Stimulated activated CD8-positive, alpha-beta memory T cell treated with anti-CD3 and anti-CD28 coated beads, Interleukin-7, amount 100 ng/mL, for 4 hours (primary cell): Measurements from ENCODE around the gene KCNK18.
"Not testable (repeated sequence)": the region's sequence is repeated elsewhere in the genome, so short reads cannot be mapped to it uniquely, and the experiment has no call there.

Source experiments
- DNase-seq, 2 donors: peaks; one replicate each; pipeline ENCODE4 v3.0.0-alpha.2; 2020; ENCODE audit warnings: low read depth in 2 of 2

KCNK18 gene

GRCh38 chr10:117221156-117221711 lies 23.9 kb downstream of the KCNK18 start:
- no peak for DNase-seq

GRCh38 chr10:117222552-117222951 lies 25.3 kb downstream of the KCNK18 start:
- DNase-seq = no peak

- DNase-seq = no peak
Observed at GRCh38 chr10:117222976-117223692, 25.8 kb downstream of the KCNK18 start.

- no peak for DNase-seq
Observed at GRCh38 chr10:117223693-117224430, 26.6 kb downstream of the KCNK18 start.

- DNase-seq = no peak
Observed at GRCh38 chr10:117224881-117225280, 27.6 kb downstream of the KCNK18 start.

DNA sequence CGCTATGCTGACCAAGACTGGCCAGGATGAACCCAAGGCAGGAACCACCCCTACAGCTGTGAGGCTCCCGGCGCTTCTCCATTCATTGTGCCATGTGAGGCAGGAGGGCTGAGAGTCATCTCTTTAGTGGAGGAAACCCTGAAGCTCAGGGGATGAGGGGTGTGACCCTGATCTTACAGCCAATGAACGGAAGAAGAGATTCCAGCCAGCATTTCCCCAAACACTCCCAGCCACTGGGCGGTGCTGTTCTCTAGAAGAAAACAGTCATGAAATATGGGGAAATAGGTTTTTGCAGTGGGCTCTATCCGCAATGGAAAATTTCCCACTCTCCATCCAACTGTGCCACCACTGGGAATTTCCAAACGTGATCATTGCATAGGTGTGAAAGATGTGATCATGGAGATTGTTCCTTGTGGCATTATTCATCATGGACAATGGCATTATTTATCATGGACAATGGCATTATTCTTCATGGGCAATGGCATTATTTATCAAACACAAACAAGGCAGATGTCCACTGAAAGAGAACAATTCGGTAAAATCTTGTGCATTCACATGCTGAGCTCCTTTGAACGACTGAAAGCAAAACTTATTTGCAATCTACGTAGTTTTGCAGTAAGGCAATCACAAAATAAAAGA lies 29.6 kb downstream of the KCNK18 start:
- no peak for DNase-seq

DNA sequence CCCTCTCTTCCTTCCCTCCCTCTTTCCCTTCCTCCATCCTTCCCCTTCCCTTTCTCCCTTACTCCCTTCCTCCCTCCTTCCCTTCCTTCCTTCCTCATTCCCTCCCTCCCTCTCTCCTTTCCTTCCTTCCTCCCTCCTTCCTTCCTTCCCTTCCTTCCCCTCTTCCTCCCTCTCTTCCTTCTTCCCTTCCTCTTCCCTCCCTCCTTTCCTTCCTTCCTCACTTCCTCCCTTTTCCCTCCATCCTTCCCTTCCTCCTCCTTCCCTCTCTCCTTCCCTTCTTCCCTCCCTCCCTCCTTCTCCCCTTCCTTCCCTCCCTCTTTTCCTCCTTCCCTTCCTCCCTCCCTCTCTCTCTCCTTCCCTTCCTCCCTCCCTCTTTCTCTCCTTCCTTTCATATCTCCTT lies 30.9 kb downstream of the KCNK18 start:
- no peak for DNase-seq

DNA sequence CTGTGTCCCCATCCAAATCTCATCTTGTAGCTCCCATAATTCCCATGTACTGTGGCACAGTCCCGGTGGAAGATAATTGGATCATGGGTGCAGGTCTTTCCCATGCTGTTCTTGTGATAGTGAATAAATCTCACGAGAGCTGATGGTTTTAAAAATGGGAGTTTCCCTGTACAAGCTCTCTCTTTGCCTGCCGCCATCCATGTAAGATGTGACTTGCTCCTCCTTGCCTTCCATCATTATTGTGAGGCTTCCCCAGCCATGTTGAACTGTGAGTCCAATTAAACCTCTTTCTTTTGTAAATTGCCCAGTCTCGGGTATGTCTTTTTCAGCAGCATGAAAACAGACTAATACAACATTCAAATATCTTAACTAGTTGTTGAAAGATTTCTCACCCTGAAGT lies 32.8 kb downstream of the KCNK18 start:
- DNase-seq = not testable (repeated sequence)

DNA sequence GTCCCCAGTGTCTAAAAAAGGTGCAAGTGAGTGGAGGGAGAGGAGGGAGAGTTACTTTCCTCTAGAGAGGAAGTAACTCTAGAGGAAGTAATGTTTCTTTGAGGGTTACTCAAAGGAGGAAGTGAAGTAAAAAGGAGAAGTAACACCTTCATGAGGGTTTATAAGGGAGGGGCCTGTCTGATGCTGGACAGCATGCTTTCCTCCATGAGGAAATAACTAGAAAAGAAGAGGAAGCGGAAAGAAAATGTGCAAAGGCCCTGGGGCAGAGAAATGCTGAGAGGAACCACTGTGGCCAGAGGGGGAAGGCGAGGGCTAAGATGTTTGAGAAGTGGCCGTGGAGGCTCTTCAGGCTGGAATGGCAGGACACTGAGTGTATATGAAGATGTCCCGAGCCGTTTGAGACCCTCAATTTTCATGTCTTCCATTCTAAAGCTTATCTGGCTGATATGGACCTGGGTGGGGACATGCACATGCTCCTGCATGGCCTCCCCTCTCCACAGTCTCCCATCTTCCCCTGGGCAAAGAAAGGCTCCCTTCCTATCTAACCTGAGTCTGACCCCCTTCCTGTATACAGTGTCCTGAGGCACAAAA lies 40.2 kb downstream of the KCNK18 start:
- DNase-seq = no peak

GRCh38 chr10:117239051-117239450 lies 41.8 kb downstream of the KCNK18 start:
- no peak for DNase-seq

- DNase-seq = no peak
Observed at GRCh38 chr10:117239721-117240620, 42.7 kb downstream of the KCNK18 start.

GRCh38 chr10:117240621-117241529 lies 43.6 kb downstream of the KCNK18 start, which contains the start of gene SLC18A2:
TSS of gene SLC18A2 (plus strand) at chr10:117241114. CDS start at chr10:117241694, 580 bp downstream.
- DNase-seq = no peak

GRCh38 chr10:117241541-117242462 lies 44.5 kb downstream of the KCNK18 start:
- DNase-seq = no peak

DNA sequence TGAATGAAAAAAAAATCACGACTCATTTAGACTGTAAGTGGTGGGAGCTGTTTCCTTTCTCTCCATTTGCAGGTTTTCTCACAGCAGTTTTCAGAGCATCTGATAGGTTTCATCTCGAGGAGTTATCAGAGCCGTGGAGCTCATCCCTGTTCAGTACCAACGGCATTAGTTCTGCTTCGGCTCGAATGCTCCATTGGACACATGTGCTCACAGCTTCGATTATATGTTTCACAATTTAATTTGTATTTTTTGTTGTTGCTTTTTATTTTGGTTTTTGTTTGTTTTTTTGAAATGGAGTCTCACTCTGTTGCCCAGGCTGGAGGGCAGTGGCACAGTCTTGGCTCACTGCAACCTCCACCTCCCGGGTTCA lies 45.2 kb downstream of the KCNK18 start:
- DNase-seq = no peak

GRCh38 chr10:117246997-117247671 lies 49.8 kb downstream of the KCNK18 start:
- DNase-seq = no peak

GRCh38 chr10:117248750-117249465 lies 51.6 kb downstream of the KCNK18 start:
- no peak for DNase-seq

GRCh38 chr10:117249493-117250093 lies 52.3 kb downstream of the KCNK18 start:
- no peak for DNase-seq
